Activated CD8-positive, alpha-beta memory T cell treated with anti-CD3 and anti-CD28 coated beads, Interleukin-2, amount 10 ng/mL, durations not matched to agents 7 days and 5 days (primary cell): ENCODE measurements around the gene AUTS2. TPM values are rescaled to one million over a fixed set of nuclear protein-coding genes. Genes with fewer than 3 reads are reported as not detected.

ENCODE experiments used
- ATAC-seq: fragments of 150-1000 bp; cut with Tn5 transposase; one replicate; pipeline ENCODE4 v1.10.0; 2021; ENCODE audit warnings: moderate library complexity
- CTCF ChIA-PET: fragments of 350-600 bp; sonication (Branson Sonifier 250); formaldehyde crosslinking; loops from one replicate; lab custom pipeline; 2021; ENCODE audit warnings: antibody characterized with exemption; lab: Charles Lee
- DNase-seq: peaks from one replicate; pipeline ENCODE4 v3.0.0-alpha.2; 2020
- H3K27ac Mint-ChIP-seq: one replicate; pipeline ENCODE4 v1.8.0; 2021; ENCODE audit warnings: mild to moderate bottlenecking, mixed read lengths
- H3K27me3 Mint-ChIP-seq: one replicate; pipeline ENCODE4 v1.8.0; 2021; ENCODE audit warnings: mixed read lengths
- H3K36me3 Mint-ChIP-seq: one replicate; pipeline ENCODE4 v1.8.0; 2021; ENCODE audit warnings: mild to moderate bottlenecking, mixed read lengths
- H3K4me1 Mint-ChIP-seq: one replicate; pipeline ENCODE4 v1.8.0; 2021; ENCODE audit warnings: mixed read lengths
- H3K4me3 Mint-ChIP-seq: one replicate; pipeline ENCODE4 v1.8.0; 2021; ENCODE audit warnings: mild to moderate bottlenecking, moderate library complexity, mixed read lengths
- H3K9me3 Mint-ChIP-seq: one replicate; pipeline ENCODE4 v1.8.0; 2022; ENCODE audit warnings: low read depth, mixed read lengths
- total RNA-seq, 2 experiments: library from RNA; stranded (reverse); gene quantifications; one replicate each; pipeline ENCODE4 v1.2.3, GENCODE V29; 2021

The AUTS2 gene
- total RNA-seq, 2 experiments from 2014 or later: 9.5 to 24.4 TPM

DNA sequence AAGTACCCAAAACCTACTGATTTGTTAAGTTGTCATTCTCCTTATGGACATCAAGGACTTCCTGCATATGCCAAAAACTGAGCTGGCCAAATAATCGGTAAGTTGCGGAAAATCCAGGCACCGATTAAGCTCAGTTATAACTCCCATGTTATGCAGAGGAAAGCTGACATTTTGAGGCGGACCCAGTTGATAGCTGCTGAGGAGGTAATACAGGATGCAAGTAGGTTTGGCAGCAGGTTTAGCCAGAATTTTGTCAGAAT is 808.6 kb downstream of the AUTS2 start:
- CTCF ChIA-PET: no interaction called here
- Mint-ChIP-seq H3K36me3 (no peaks in the 10 kb centered on the region), H3K27me3 (no peaks in the 10 kb centered on the region), H3K9me3 (no peaks in the 10 kb centered on the region), H3K4me3 (no peak overlapping the region), H3K4me1 (no peaks in the 10 kb centered on the region), H3K27ac (no peak overlapping the region)
- ATAC-seq: no peak
- no peak for DNase-seq

DNA sequence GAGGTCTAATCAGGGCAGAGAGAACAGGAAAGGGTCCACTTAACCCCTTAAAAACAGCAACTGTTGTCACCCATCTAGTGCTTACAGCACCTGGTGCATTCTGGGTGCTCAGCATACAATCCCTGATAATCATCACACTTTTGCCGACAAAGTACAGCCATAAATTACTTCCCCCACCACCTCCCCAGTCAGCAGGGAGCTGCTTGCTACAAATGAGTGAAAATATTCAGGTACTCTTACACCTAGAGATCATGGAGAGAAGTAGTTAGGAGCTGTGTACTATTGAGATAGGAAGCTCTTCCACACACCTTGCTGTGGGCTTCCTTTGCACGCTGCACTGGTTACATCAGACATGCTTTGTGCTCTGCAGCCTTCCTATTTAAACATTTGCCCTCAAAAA is 810.2 kb downstream of the AUTS2 start:
- H3K27me3 Mint-ChIP-seq: no peaks in the 10 kb centered on the region
- CTCF ChIA-PET: no interaction called here
- no peak overlapping the region for H3K4me3 Mint-ChIP-seq
- no peaks in the 10 kb centered on the region for H3K36me3 Mint-ChIP-seq
- H3K27ac Mint-ChIP-seq: no peak overlapping the region
- DNase-seq (no peak), ATAC-seq (no peak)
- no peaks in the 10 kb centered on the region for H3K9me3 Mint-ChIP-seq
- no peaks in the 10 kb centered on the region for H3K4me1 Mint-ChIP-seq

DNA sequence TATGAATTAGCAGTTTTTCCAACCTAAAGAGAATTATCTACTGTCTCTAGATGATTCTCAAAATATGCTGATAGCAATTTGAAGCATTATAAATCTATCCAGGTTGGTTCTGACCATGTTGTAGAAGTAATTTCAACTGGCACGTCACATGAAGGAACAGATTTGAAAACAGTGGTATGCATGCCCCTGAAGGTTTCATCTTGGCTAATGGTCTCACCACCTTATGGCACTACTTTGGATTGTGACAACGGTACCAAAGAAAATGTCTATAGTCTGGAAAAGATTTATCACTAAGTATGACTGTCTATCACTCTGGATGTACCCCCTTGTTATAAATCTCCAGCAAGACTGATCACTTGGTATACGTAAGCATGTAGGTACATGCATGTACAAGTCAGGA is 810.6 kb downstream of the AUTS2 start:
- ATAC-seq (no peak), DNase-seq (no peak)
- H3K4me1 Mint-ChIP-seq: no peaks in the 10 kb centered on the region
- H3K36me3 Mint-ChIP-seq: no peaks in the 10 kb centered on the region
- no peaks in the 10 kb centered on the region for H3K27me3 Mint-ChIP-seq
- H3K27ac Mint-ChIP-seq: no peak overlapping the region
- no peak overlapping the region for H3K4me3 Mint-ChIP-seq
- CTCF ChIA-PET: no interaction called here
- H3K9me3 Mint-ChIP-seq: no peaks in the 10 kb centered on the region

DNA sequence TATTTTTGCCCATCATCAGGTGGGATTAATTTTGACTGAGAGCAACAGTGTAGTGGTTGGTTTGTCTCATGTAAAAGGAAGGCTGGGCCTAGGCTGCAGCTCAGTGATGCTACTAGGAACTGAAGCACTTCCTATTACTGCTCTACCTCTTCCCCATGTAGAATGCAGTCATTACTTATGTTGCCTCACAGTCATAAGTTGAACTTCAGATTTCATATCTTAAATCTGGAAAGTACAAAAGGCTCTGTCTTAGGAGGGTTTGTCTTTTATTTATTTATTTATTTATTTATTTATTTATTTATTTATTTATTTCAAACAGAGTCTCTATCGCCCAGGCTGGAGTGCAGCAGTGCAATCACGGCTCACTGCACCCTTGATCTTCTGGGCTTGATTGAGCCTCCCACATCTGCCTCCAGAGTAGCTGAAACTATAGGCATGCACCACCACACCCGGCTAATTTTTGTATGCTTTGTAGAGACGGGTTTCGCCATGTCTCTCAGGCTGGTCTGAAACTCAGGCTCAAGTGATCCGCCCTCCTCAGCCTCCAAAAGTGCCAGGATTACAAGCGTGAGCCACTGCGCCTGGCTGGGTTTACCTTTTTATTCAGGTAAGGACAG is 812.0 kb downstream of the AUTS2 start:
- Mint-ChIP-seq H3K36me3 (no peaks in the 10 kb centered on the region), H3K27ac (no peak overlapping the region), H3K4me3 (no peak overlapping the region), H3K4me1 (no peaks in the 10 kb centered on the region), H3K27me3 (no peaks in the 10 kb centered on the region), H3K9me3 (no peaks in the 10 kb centered on the region)
- DNase-seq: no peak
- no peak for ATAC-seq
- CTCF ChIA-PET: no interaction called here

DNA sequence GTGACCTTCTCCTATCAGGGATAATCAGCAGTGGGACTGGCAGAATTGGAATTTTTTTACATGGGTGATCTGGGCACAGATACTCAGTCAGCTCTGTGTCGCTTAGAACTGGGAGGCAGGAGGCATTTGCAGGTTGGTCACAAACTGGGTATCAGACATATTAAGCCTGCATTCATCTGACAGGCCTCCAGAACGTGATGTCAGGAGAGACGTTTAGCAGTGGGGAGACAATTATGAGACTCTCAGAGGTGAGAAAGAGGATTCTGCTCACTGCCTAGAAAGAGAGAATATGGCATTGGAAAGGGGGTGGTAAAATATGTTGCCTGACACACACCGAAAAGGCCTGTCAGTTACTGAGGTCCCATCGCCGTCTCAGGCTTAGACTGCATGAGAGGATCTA is 816.1 kb downstream of the AUTS2 start:
- Mint-ChIP-seq H3K27ac (no peak overlapping the region), H3K36me3 (no peaks in the 10 kb centered on the region), H3K4me3 (no peak overlapping the region), H3K27me3 (no peaks in the 10 kb centered on the region), H3K9me3 (no peaks in the 10 kb centered on the region), H3K4me1 (no peaks in the 10 kb centered on the region)
- no peak for ATAC-seq
- CTCF ChIA-PET: no interaction called here
- no peak for DNase-seq

DNA sequence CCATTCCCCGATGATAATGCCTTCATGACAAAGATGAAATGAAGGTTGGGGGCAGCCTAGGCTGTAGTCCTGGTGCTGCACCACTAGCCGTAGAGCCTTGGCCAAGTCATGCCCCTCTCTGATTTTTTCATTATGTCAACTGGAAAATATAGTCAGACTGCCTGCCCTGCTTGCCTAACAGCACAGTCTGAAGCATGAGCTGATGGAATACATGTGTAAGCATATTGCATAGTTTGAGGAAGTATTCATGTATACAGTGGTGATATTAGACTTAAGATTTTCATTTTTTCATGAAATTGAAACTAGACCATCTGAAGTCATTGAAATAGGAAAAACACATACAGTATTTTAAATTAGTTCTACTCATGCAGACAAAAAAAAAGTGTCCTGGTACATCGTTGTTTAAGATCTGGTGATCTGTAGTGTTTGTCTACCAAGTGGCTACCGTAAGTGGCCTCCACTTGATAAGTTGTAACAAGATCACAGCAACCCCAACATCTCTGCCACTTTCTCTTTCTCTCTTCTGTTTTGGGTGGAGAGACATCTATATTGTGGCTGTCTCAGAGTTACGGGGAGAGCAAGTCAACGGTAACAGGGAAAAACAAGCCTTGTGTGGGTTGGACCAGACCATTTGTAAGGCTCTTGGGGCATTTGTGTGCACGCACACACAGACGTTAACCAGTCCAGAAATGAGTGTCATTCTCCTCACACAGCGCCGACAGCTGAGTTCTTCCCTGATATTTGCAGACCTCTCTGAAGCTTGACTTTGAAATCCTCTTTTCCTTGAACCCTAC is 817.1 kb downstream of the AUTS2 start:
- no peak overlapping the region for H3K4me3 Mint-ChIP-seq
- ATAC-seq (no peak), DNase-seq (no peak)
- H3K27me3 Mint-ChIP-seq: no peaks in the 10 kb centered on the region
- no peaks in the 10 kb centered on the region for H3K36me3 Mint-ChIP-seq
- CTCF ChIA-PET: no interaction called here
- no peaks in the 10 kb centered on the region for H3K4me1 Mint-ChIP-seq
- no peaks in the 10 kb centered on the region for H3K9me3 Mint-ChIP-seq
- no peak overlapping the region for H3K27ac Mint-ChIP-seq

DNA sequence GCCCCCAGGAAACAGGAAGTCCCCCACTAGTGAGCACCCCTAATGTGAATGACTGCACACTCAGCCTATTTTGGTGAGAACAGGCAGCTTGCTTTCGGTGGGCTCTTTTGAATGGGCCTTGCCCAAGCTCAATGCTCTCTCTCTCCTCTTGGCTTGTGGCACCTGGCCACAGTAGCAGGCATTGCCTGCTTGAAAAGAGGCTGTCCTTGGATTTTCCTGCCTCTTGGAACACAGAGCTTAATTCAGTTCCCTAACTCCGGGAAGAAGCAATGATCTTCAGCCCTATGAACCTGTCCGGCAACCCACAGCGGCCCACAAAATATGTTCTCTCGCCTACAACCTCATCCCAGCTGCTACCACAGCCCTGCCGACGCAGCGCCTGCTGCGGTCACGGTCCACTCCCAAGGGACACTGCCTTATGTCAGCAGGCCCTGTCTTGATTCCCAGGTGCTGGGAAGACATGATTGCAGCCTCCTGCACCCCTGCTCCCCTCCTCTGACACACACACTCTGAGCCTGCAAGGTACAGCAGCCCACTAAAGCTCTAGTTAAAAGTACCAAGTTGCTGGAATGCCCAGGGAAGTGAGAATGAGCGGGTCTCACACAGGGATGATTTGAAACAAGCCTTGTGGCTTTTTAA is 818.2 kb downstream of the AUTS2 start:
- no peaks in the 10 kb centered on the region for H3K27me3 Mint-ChIP-seq
- ATAC-seq: no peak
- CTCF ChIA-PET: no interaction called here

DNA sequence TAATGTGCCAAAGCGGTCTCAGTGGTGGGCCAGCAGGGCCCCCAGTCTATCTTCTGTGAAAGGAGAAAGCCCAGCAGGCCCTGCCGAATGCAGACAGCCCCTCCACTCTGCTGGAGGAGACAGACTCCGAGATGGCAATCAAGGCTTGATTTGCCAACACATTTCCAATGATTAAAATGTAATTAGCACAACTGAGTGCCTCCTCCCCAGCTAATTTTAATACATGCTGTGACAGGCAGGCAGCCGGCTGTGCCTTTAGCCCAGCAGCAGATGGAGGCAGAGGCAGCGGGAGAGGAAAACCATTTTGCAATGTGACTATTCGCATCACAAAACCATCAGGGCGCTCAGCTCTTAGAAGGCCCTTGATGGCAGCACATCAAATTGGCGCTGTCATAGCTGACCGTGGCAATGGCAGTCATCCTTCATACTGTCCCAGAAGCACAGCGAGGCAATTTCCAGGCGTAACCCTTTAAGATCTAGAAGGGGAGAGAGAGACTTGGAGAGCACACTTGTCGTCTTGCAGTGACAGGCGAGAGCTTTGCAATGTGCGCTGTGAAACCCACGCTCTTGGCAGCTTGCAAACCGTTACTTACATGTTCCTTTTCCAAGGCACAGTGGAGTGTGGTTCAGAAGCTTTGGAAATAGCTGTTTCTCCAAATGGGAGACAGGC is 818.8 kb downstream of the AUTS2 start:
- Mint-ChIP-seq H3K4me3 (no peak overlapping the region), H3K9me3 (no peaks in the 10 kb centered on the region), H3K27me3 (no peaks in the 10 kb centered on the region), H3K36me3 (no peaks in the 10 kb centered on the region), H3K27ac (no peak overlapping the region), H3K4me1 (no peaks in the 10 kb centered on the region)
- DNase-seq: no peak
- ATAC-seq: no peak
- CTCF ChIA-PET: no interaction called here

More for the DNA sequence above, 818.2 kb downstream of the AUTS2 start:
- DNase-seq: no peak
- Mint-ChIP-seq H3K4me3 (no peak overlapping the region), H3K27ac (no peak overlapping the region), H3K9me3 (no peaks in the 10 kb centered on the region), H3K4me1 (no peaks in the 10 kb centered on the region), H3K36me3 (no peaks in the 10 kb centered on the region)

DNA sequence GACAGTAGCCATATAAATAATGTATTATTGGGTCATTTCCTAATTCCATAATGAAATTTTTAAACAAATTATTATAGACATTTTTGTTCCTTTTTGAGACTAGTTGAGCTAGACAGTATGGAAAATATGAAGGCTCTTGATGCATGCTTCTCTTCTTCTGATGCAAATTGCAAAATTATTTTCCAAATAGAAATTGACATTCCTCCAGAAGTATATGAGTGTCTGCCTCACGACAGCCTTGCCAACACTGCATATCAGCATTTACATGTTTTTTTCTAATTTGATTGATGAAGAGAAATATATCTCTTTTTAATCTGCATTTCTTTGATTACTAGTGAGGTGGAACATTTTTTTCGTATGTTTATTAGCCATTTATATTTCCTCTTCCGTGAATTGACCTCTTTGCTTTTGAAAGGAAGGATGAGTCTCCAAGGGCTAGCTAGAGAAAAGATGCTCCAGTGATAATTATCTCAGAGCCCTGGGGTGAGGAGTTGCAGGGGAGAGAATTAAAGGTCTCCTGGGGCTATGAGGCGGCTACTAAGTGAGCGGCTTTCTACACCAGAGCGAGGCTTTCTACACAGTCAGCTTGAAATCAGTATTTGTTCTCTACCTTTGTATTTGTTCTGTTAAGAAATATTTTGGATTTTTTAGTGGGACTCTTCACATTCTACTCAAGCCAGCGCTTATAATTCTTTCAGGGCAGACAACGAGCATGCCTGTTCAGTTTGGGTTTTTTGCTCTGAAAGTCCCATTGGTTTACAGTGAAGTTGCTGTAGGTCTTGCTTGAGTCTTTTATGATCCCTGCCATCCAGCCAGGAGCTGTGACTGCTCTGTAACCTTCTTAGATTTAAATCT is 821.5 kb downstream of the AUTS2 start:
- Mint-ChIP-seq H3K27ac (no peak overlapping the region), H3K36me3 (no peaks in the 10 kb centered on the region), H3K27me3 (no peaks in the 10 kb centered on the region), H3K4me3 (no peak overlapping the region), H3K9me3 (no peaks in the 10 kb centered on the region), H3K4me1 (no peaks in the 10 kb centered on the region)
- DNase-seq (no peak), ATAC-seq (no peak)
- CTCF ChIA-PET: no interaction called here

DNA sequence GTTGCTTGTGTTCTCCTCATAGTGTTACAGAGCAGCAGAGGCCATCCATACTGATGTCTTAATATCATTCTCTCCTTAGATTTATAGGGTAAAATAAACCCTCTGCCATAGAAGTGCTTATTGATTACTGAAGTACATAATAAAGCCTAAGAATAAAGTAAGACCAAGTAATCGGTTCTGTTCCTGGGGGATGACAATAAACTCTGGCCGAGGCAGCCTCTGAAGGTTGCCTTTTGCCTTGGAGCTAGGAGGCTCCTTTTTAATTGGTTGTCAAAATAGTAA is 822.0 kb downstream of the AUTS2 start:
- no peak overlapping the region for H3K27ac Mint-ChIP-seq
- ATAC-seq: no peak
- CTCF ChIA-PET: no interaction called here

DNA sequence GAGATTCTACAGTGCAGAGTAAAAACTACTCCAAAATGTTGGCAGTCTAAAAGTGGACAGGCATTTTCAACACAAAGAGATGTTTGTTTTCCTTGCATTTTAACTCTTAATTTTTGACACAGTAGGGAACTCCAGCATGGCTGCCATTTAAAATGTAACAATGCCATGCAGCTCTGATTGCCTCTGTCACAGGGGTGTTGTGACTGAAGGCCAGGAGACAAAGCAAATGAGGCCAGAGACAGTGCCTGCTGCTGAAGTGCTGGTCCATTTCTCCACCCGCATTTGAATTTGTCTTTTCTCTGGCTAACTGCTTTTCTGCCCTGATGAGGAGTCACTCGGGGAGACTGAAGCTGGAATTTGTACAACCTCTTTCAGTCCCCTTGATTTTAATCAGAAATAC is 823.0 kb downstream of the AUTS2 start:
- Mint-ChIP-seq H3K27me3 (peaks cover 2% of the 10 kb centered on the region), H3K9me3 (no peaks in the 10 kb centered on the region), H3K27ac (no peak overlapping the region), H3K4me3 (no peak overlapping the region), H3K36me3 (no peaks in the 10 kb centered on the region), H3K4me1 (no peaks in the 10 kb centered on the region)
- CTCF ChIA-PET: no interaction called here
- ATAC-seq (no peak), DNase-seq (no peak)

More for the DNA sequence above, 822.0 kb downstream of the AUTS2 start:
- Mint-ChIP-seq H3K4me1 (no peaks in the 10 kb centered on the region), H3K9me3 (no peaks in the 10 kb centered on the region), H3K27me3 (peaks cover 2% of the 10 kb centered on the region), H3K36me3 (no peaks in the 10 kb centered on the region), H3K4me3 (no peak overlapping the region)
- DNase-seq: no peak

DNA sequence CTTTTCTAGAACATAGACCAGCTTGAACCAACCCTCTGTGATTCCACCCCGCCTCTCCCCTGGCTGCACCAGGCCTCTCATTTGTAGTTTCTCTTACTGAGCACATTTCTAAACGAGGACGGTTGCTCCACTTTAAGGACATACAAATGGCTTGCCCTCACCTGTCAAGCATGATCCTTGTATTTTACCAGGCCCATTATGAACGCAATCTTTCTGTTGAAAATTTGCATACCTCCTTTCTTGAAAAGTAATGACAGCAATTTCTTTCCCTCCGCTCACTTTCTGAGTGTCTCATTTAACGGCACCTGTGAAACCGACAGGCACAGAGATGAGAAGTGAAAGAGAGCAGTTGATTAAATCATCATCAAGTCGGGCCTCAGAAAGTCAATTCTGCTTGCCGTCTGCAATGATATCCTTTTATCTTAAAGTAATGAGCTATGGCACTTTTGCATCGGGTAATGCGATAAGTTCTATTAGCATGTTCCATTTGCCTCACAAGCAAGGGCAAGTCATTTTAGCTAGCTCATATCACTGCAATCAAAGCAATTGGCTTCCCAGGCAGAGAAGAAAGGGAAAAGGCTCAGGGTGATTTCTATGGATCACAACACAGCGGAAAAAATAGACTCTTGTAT is 828.1 kb downstream of the AUTS2 start:
- peaks cover 2% of the 10 kb centered on the region for H3K36me3 Mint-ChIP-seq
- DNase-seq (no peak), ATAC-seq (no peak)
- H3K27ac Mint-ChIP-seq: no peak overlapping the region
- H3K27me3 Mint-ChIP-seq: peaks cover 2% of the 10 kb centered on the region
- H3K4me3 Mint-ChIP-seq: no peak overlapping the region
- CTCF ChIA-PET: no interaction called here
- H3K4me1 Mint-ChIP-seq: no peaks in the 10 kb centered on the region
- H3K9me3 Mint-ChIP-seq: no peaks in the 10 kb centered on the region

DNA sequence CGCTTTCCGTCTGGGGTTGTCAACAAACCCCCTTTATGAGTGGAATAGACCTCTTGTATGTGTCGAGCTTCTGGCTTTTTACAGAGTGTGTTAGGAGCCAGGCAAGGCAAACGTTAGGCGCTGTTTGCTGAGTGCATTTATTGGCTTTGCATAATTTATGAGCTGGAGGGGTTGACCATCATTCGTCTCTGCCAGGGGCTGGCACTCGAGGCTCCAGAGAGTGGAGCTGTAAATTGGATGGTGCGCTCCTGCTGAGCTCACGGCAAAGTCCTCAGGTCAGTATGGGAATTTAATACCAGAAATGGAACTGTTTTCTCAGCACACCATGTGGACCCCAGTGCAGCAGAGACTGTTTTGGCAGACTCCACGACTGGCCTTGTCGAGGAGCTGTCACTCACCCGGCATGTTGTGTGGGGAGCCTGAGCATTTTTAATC is 834.3 kb downstream of the AUTS2 start:
- ATAC-seq: no peak
- no peaks in the 10 kb centered on the region for H3K9me3 Mint-ChIP-seq

More for the DNA sequence above, 834.3 kb downstream of the AUTS2 start:
- H3K4me1 Mint-ChIP-seq: no peaks in the 10 kb centered on the region
- peaks cover 2% of the 10 kb centered on the region for H3K36me3 Mint-ChIP-seq
- no peaks in the 10 kb centered on the region for H3K27me3 Mint-ChIP-seq
- no peak overlapping the region for H3K4me3 Mint-ChIP-seq
- H3K27ac Mint-ChIP-seq: no peak overlapping the region
- no peak for DNase-seq
- CTCF ChIA-PET: no interaction called here
